HG02610 (cell line): Measurements from ENCODE around the gene DENND5B.
A peak's percentile ranks its signal among the peaks of the same experiment; 100 is the strongest.
"Not testable (repeated sequence)": the region's sequence is repeated elsewhere in the genome, so short reads cannot be mapped to it uniquely, and the experiment has no call there.

Source experiments
- ATAC-seq: cut with Tn5 transposase; IDR thresholded peaks from one replicate; pipeline ENCODE4 v1.9.1; 2021; ENCODE audit warnings: mild to moderate bottlenecking, moderate library complexity; ENCODE audit not compliant: unreplicated experiment

DENND5B gene

GRCh38 chr12:31594681-31595080 is 3.7 kb upstream of the DENND5B start:
- no peak for ATAC-seq

- ATAC-seq: peak; percentile 15
These were observed 505 bp upstream of the DENND5B start for GRCh38 chr12:31591380-31591901.

GRCh38 chr12:31589904-31590641 is 863 bp downstream of the DENND5B start:
- ATAC-seq: peak; percentile 34

- peak; percentile 35 for ATAC-seq
These were observed 1.4 kb downstream of the DENND5B start for GRCh38 chr12:31589598-31589903.

GRCh38 chr12:31588976-31589375 is 2.0 kb downstream of the DENND5B start:
- no peak for ATAC-seq

- ATAC-seq: peak; percentile 19
These were observed 4.2 kb downstream of the DENND5B start for GRCh38 chr12:31586728-31587127.

- no peak for ATAC-seq
These were observed 5.0 kb downstream of the DENND5B start for GRCh38 chr12:31585895-31586294.

GRCh38 chr12:31585271-31585670 is 5.7 kb downstream of the DENND5B start:
- ATAC-seq: no peak

- ATAC-seq: no peak
These were observed 6.2 kb downstream of the DENND5B start for GRCh38 chr12:31584782-31585181.

GRCh38 chr12:31583878-31584277 is 7.1 kb downstream of the DENND5B start:
- ATAC-seq: no peak

GRCh38 chr12:31582155-31582554 is 8.8 kb downstream of the DENND5B start:
- no peak for ATAC-seq

GRCh38 chr12:31578632-31579031 is 12.3 kb downstream of the DENND5B start:
- ATAC-seq: no peak

- no peak for ATAC-seq
These were observed 15.9 kb downstream of the DENND5B start for GRCh38 chr12:31574803-31575575.

- ATAC-seq: not testable (repeated sequence)
These were observed 16.6 kb downstream of the DENND5B start for GRCh38 chr12:31574367-31574766.

- ATAC-seq: no peak
These were observed 17.9 kb downstream of the DENND5B start for GRCh38 chr12:31572900-31573600.

GRCh38 chr12:31570880-31571279 is 20.1 kb downstream of the DENND5B start:
- ATAC-seq: no peak

- not testable (repeated sequence) for ATAC-seq
These were observed 21.4 kb downstream of the DENND5B start for GRCh38 chr12:31569517-31569916.

- no peak for ATAC-seq
These were observed 22.4 kb downstream of the DENND5B start for GRCh38 chr12:31568498-31568897.

GRCh38 chr12:31567029-31567428 is 23.9 kb downstream of the DENND5B start:
- no peak for ATAC-seq

GRCh38 chr12:31566547-31566946 is 24.4 kb downstream of the DENND5B start:
- ATAC-seq: no peak

- peak; percentile 76 for ATAC-seq
These were observed 28.2 kb downstream of the DENND5B start for GRCh38 chr12:31562594-31563328.
